Peyer's patch (tissue), 4 donors: ENCODE data around the gene DCAF6. TPM values are rescaled to one million over a fixed set of nuclear protein-coding genes. Genes with fewer than 3 reads are reported as not detected.

Experiments used
- DNase-seq, 3 donors: peaks; one replicate each; pipeline ENCODE4 v3.0.0-alpha.2; 2017 to 2019
- H3K27ac ChIP-seq, 4 donors: fragments of 200-600 bp; sonication (generic); one replicate each; pipeline ENCODE4 v1.5.1; 2016 to 2019
- H3K27me3 ChIP-seq, 2 donors: fragments of 200-600 bp; sonication (generic); one replicate each; pipeline ENCODE4 v1.5.1; 2019
- H3K36me3 ChIP-seq, 3 donors: fragments of 200-600 bp; sonication (generic); one replicate each; pipeline ENCODE4 v1.5.1; 2016 to 2019
- H3K4me1 ChIP-seq, 4 donors: fragments of 200-600 bp; sonication (generic); one replicate each; pipeline ENCODE4 v1.5.1; 2016 to 2019
- H3K4me3 ChIP-seq, 4 donors: fragments of 200-600 bp; sonication (generic); 1 replicate in 3 of 4; 2 replicates in 1 of 4; pipeline ENCODE4 v1.5.1; 2016 to 2019; ENCODE audit warnings: mild to moderate bottlenecking in 1 of 4
- H3K9me3 ChIP-seq, 4 donors: fragments of 200-600 bp; sonication (generic); one replicate each; pipeline ENCODE4 v1.5.1; 2016 to 2019; ENCODE audit warnings: mild to moderate bottlenecking in 1 of 4
- POLR2A ChIP-seq, 2 donors: fragments of 450-650 bp; IDR thresholded peaks; one replicate each; pipeline ENCODE4 v1.5.1; 2017; ENCODE audit warnings: antibody characterized with exemption in 2 of 2, mild to moderate bottlenecking in 2 of 2, moderate library complexity in 2 of 2
- total RNA-seq, 4 donors: library from RNA; depleted of rRNA; stranded (reverse); fragments of >200 nt; gene quantifications; one replicate each; pipeline ENCODE4 v1.1.0, GENCODE V29; 2016
- TF ChIP-seq, protein P1 (sequence below), 6 experiments: fragments of 450-650 bp in 4 of 6; fragments of 200-600 bp in 2 of 6; sonication (generic) in 1 of 6; IDR thresholded peaks; one replicate each; pipeline ENCODE4 v1.5.1; 2017 to 2019; ENCODE audit warnings: antibody characterized with exemption in 6 of 6, mild to moderate bottlenecking in 3 of 6, moderate library complexity in 1 of 6

Gene DCAF6
- total RNA-seq, 4 donors from 2014 or later: 106 to 139 (median 114) TPM

DNA sequence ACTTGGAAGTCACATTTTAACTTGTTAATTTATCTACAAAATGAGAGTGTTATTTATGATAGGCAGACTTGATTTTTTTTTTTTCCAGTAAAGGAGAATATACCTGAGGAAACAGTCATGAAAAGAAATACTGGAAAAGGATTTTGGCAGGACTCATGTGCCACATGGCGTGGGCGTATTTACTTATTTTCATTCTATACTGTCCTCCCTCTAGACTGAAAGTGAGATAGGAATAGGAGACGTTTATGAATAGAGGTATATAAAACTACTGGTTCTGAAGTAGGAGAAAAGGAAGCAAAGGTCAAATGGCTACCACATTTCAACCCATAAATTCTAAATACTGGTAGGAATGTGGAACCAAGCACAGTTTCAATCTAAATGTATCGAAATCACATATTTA, 95.1 kb downstream of the DCAF6 start:
- TF ChIP-seq, protein P1, sequence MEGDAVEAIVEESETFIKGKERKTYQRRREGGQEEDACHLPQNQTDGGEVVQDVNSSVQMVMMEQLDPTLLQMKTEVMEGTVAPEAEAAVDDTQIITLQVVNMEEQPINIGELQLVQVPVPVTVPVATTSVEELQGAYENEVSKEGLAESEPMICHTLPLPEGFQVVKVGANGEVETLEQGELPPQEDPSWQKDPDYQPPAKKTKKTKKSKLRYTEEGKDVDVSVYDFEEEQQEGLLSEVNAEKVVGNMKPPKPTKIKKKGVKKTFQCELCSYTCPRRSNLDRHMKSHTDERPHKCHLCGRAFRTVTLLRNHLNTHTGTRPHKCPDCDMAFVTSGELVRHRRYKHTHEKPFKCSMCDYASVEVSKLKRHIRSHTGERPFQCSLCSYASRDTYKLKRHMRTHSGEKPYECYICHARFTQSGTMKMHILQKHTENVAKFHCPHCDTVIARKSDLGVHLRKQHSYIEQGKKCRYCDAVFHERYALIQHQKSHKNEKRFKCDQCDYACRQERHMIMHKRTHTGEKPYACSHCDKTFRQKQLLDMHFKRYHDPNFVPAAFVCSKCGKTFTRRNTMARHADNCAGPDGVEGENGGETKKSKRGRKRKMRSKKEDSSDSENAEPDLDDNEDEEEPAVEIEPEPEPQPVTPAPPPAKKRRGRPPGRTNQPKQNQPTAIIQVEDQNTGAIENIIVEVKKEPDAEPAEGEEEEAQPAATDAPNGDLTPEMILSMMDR (IDR thresholded peaks at IDR 0.05): no peak
- no peak for TF ChIP-seq POLR2A (IDR thresholded peaks at IDR 0.05)
- no peak for DNase-seq
- H3K9me3 ChIP-seq: no peaks in the 10 kb centered on the region
- no peak overlapping the region for H3K27ac ChIP-seq
- no peaks in the 10 kb centered on the region for H3K4me1 ChIP-seq
- H3K36me3 ChIP-seq: peaks cover 0 to 4% (median 0%) of the 10 kb centered on the region in 3 donors
- H3K27me3 ChIP-seq: no peaks in the 10 kb centered on the region
- no peak overlapping the region for H3K4me3 ChIP-seq

DNA sequence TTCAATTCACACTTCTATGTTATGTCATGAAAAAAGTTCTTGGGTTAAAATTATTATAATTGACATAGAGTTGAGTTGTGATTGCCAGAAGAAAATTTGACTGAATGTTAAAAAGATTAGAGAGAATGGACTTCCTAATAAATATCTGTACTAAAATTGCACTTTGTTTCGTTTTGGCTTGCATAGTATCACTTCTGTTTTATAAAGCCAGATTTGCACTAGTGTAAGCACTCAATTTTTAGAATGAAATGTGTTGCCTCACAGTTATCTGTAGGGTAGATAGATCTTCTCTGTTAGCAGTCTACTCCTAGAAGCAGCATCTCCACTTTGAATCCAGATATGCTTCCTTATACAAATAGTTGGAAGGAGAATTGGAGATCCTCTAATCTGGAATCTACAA, 95.5 kb downstream of the DCAF6 start:
- Histone ChIP-seq H3K27me3 (no peaks in the 10 kb centered on the region), H3K9me3 (no peaks in the 10 kb centered on the region), H3K27ac (no peak overlapping the region), H3K36me3 (peaks cover 0 to 4% (median 0%) of the 10 kb centered on the region in 3 donors), H3K4me1 (no peaks in the 10 kb centered on the region), H3K4me3 (no peak overlapping the region)
- no peak for DNase-seq
- TF ChIP-seq POLR2A (IDR thresholded peaks at IDR 0.05): no peak
- TF ChIP-seq, protein P1 (IDR thresholded peaks at IDR 0.05): no peak

DNA sequence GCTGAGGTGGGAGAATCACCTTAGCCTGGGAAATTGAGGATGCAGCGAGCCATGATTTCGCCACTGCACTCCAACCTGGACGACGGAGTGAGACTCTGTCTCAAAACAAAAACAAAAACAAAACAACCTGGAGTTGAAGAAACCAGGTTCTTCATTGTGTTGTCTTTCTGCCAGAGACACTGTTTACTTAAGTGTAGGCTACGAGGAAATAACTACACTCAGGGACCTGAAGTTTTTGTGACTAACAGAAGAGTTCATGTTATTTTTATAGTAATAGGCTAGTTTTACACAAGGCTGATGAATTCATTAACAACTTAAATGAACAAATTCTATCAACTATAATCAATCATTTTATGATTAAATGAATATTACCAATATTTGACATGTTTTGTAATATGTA, 98.9 kb downstream of the DCAF6 start:
- DNase-seq: no peak
- TF ChIP-seq, protein P1 (IDR thresholded peaks at IDR 0.05): no peak
- TF ChIP-seq POLR2A (IDR thresholded peaks at IDR 0.05): no peak

DNA sequence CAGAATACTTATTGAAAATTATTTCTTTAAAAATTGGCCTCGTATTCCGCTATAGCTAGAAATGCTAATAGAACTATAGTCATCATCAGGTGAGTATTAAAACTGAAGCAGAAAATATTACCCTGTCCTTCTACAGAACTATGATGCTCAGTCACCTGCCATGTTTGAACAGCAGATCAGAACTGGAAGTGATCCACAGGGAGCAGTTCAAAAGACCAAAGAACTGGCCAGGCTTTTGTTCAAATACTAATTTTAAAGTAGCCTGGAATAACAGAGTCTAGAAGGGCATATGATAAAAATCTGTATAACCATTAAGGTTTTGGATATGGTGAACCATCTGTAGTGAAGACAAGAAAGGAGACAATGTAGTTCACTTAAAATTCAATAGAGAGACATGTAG, 105.9 kb downstream of the DCAF6 start:
- H3K4me3 ChIP-seq: no peak overlapping the region
- H3K27me3 ChIP-seq: no peaks in the 10 kb centered on the region
- no peaks in the 10 kb centered on the region for H3K9me3 ChIP-seq
- no peak overlapping the region for H3K27ac ChIP-seq
- H3K36me3 ChIP-seq: peaks cover 0 to 36% (median 0%) of the 10 kb centered on the region in 3 donors
- DNase-seq: no peak
- H3K4me1 ChIP-seq: no peaks in the 10 kb centered on the region
- no peak for TF ChIP-seq POLR2A (IDR thresholded peaks at IDR 0.05)
- TF ChIP-seq, protein P1 (IDR thresholded peaks at IDR 0.05): no peak

More for the DNA sequence above, 98.9 kb downstream of the DCAF6 start:
- Histone ChIP-seq H3K27ac (no peak overlapping the region), H3K36me3 (no peaks in the 10 kb centered on the region), H3K9me3 (no peaks in the 10 kb centered on the region), H3K4me3 (no peak overlapping the region), H3K4me1 (no peaks in the 10 kb centered on the region), H3K27me3 (no peaks in the 10 kb centered on the region)

DNA sequence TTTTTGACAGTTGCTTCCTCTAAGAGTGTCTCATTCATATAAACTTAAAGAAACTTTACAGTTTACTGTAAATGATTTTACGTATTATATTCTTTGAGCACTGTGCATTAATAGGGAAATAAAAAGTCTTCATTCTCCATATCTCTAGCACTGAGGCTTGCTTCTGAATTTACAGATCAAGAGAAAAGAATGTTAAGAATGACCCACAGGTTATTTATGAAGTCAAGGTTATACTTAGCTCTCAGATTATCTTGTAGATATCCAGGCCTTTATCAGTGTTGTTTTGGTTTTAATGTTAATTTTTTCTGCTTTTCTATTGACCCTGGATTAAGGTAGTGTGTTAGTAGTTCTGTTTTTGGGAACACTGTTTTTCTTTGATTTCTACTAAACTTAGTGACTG, 108.8 kb downstream of the DCAF6 start:
- Histone ChIP-seq H3K4me3 (no peak overlapping the region), H3K9me3 (no peaks in the 10 kb centered on the region), H3K27me3 (no peaks in the 10 kb centered on the region), H3K4me1 (no peaks in the 10 kb centered on the region), H3K27ac (no peak overlapping the region), H3K36me3 (peaks cover 0 to 36% (median 0%) of the 10 kb centered on the region in 3 donors)
- TF ChIP-seq POLR2A (IDR thresholded peaks at IDR 0.05): no peak
- TF ChIP-seq, protein P1 (IDR thresholded peaks at IDR 0.05): no peak
- DNase-seq: no peak

DNA sequence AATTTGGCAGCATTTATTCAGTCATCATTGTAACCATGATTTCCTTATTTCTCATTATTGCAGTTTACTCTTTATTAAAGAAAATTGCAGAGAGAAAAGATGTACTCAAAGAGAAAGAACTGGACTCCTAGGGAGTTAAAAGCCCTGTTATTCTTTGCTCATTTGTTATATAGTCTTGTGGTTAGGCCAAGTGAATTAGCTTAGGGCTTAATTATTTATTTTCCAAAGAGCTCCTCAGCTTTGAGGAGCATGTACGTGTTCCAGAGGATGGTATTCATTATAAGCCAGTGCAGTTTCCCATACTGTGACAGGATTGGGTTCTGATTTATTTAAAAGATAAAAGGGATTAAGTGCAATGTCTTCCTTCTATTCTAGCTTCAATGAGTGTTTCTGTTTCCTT, 113.8 kb downstream of the DCAF6 start:
- Histone ChIP-seq H3K27ac (no peak overlapping the region), H3K9me3 (no peaks in the 10 kb centered on the region), H3K36me3 (peaks cover 0 to 6% (median 0%) of the 10 kb centered on the region in 3 donors), H3K27me3 (no peaks in the 10 kb centered on the region), H3K4me1 (no peaks in the 10 kb centered on the region), H3K4me3 (no peak overlapping the region)
- DNase-seq: no peak
- no peak for TF ChIP-seq POLR2A (IDR thresholded peaks at IDR 0.05)
- TF ChIP-seq, protein P1 (IDR thresholded peaks at IDR 0.05): no peak
